ENCODE measurements around the gene CHURC1. TPM values are rescaled to one million over a fixed set of nuclear protein-coding genes. Genes with fewer than 3 reads are reported as not detected.

CHURC1 gene
- polyA plus RNA-seq, 1 donor (not counting 4 experiments of a cell fraction or from before 2014, with no cell fraction given): 126 TPM

GRCh38 chr14:64932231-64932630 lies 18.0 kb downstream of the CHURC1 start:
- Histone ChIP-seq H3K9me3 (ENCODE audit: control insufficient read depth, low read depth, low read length) (no peaks in the 10 kb centered on the region), H3K4me3 (ENCODE audit: control insufficient read depth in 2 of 3, extremely low read depth in 1 of 3, insufficient read depth in 2 of 3, low read depth in 1 of 3, low read length in 3 of 3) (no peak overlapping the region), H3K79me2 (ENCODE audit: control insufficient read depth, insufficient read depth, low read length) (no peaks in the 10 kb centered on the region), H4K20me1 (ENCODE audit: control insufficient read depth, extremely low read depth, insufficient read depth, low read length) (no peaks in the 10 kb centered on the region), H3K27me3 (ENCODE audit: control insufficient read depth, extremely low read depth, insufficient read depth, low read length) (no peaks in the 10 kb centered on the region), H2AFZ (ENCODE audit: control insufficient read depth, low read length) (no peak overlapping the region), H3K9me1 (ENCODE audit: control insufficient read depth, extremely low read depth, insufficient read depth, low read length) (no peaks in the 10 kb centered on the region), H3K36me3 (ENCODE audit: control insufficient read depth in 2 of 2, extremely low read depth in 1 of 2, insufficient read depth in 2 of 2, low read length in 2 of 2) (peaks cover 8 to 25% of the 10 kb centered on the region in 2 experiments), H3K4me2 (ENCODE audit: control insufficient read depth, extremely low read depth, insufficient read depth, low read depth, low read length) (no peak overlapping the region), H3K27ac (ENCODE audit: control insufficient read depth, insufficient read depth, low read length) (no peak overlapping the region), H3K9ac (ENCODE audit: control insufficient read depth, extremely low read depth, insufficient read depth, low read length) (no peak overlapping the region), H3K4me1 (ENCODE audit: control insufficient read depth, extremely low read depth, insufficient read depth, low read length) (no peaks in the 10 kb centered on the region)
- no peak for FAIRE-seq
- no peak for DNase-seq (ENCODE audit: low read depth, low spot score)
- dilution Hi-C loops (cut with MboI; ENCODE audit: extremely low pct_ligation_motif_present, low sequenced_read_pairs): no loop called here
- TF ChIP-seq CTCF (optimal IDR thresholded peaks at IDR 0.05 in 1 of 3, IDR thresholded peaks at IDR 0.05 in 1 of 3, conservative IDR thresholded peaks at IDR 0.05 in 1 of 3; ENCODE audit: extremely low read depth in 1 of 3, insufficient read depth in 2 of 3, low read length in 3 of 3) (no peak), EZH2 (IDR thresholded peaks at IDR 0.05; ENCODE audit: low read length) (no peak)

GRCh38 chr14:64934338-64934929 lies 20.2 kb downstream of the CHURC1 start:
- peaks cover 5 to 19% of the 10 kb centered on the region in 2 experiments for H3K36me3 ChIP-seq (ENCODE audit: control insufficient read depth in 2 of 2, extremely low read depth in 1 of 2, insufficient read depth in 2 of 2, low read length in 2 of 2)
- no peak for FAIRE-seq

More at GRCh38 chr14:64934338-64934929, 20.2 kb downstream of the CHURC1 start:
- no peak overlapping the region for H2AFZ ChIP-seq (ENCODE audit: control insufficient read depth, low read length)
- H3K4me2 ChIP-seq (ENCODE audit: control insufficient read depth, extremely low read depth, insufficient read depth, low read depth, low read length): no peak overlapping the region
- dilution Hi-C loops (cut with MboI; ENCODE audit: extremely low pct_ligation_motif_present, low sequenced_read_pairs): no loop called here
- no peaks in the 10 kb centered on the region for H3K27me3 ChIP-seq (ENCODE audit: control insufficient read depth, extremely low read depth, insufficient read depth, low read length)
- H3K9me1 ChIP-seq (ENCODE audit: control insufficient read depth, extremely low read depth, insufficient read depth, low read length): no peaks in the 10 kb centered on the region
- H3K4me3 ChIP-seq (ENCODE audit: control insufficient read depth in 2 of 3, extremely low read depth in 1 of 3, insufficient read depth in 2 of 3, low read depth in 1 of 3, low read length in 3 of 3): no peak overlapping the region
- H3K9me3 ChIP-seq (ENCODE audit: control insufficient read depth, low read depth, low read length): no peaks in the 10 kb centered on the region
- no peaks in the 10 kb centered on the region for H3K4me1 ChIP-seq (ENCODE audit: control insufficient read depth, extremely low read depth, insufficient read depth, low read length)
- no peak overlapping the region for H3K27ac ChIP-seq (ENCODE audit: control insufficient read depth, insufficient read depth, low read length)
- TF ChIP-seq CTCF (optimal IDR thresholded peaks at IDR 0.05 in 1 of 3, IDR thresholded peaks at IDR 0.05 in 1 of 3, conservative IDR thresholded peaks at IDR 0.05 in 1 of 3; ENCODE audit: extremely low read depth in 1 of 3, insufficient read depth in 2 of 3, low read length in 3 of 3) (no peak), EZH2 (IDR thresholded peaks at IDR 0.05; ENCODE audit: low read length) (no peak)
- no peak overlapping the region for H3K9ac ChIP-seq (ENCODE audit: control insufficient read depth, extremely low read depth, insufficient read depth, low read length)
- no peaks in the 10 kb centered on the region for H4K20me1 ChIP-seq (ENCODE audit: control insufficient read depth, extremely low read depth, insufficient read depth, low read length)
- H3K79me2 ChIP-seq (ENCODE audit: control insufficient read depth, insufficient read depth, low read length): no peaks in the 10 kb centered on the region
- no peak for DNase-seq (ENCODE audit: low read depth, low spot score)

Measured in keratinocyte (primary cell).